ENCODE data around the gene DGKE.

DGKE gene

DNA sequence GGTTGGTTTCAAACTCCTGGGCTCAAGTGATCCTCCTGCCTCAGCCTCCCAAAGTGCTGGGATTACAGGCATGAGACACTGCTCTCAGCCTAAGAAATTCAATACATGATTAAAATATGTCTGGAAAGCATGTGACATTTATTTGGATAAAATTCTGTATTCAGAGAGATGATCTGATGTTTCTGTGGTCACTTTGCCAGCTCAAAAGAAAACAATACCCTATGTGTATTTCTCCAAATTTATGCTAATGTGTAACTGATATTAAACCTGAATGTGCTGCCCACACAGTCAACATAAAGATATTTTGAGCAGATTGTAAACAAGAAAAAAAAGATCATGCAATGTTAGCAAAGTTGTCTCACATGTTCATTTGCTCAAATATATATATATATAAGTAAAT lies 16.9 kb upstream of the DGKE start:
- no peak for DNase-seq

DNA sequence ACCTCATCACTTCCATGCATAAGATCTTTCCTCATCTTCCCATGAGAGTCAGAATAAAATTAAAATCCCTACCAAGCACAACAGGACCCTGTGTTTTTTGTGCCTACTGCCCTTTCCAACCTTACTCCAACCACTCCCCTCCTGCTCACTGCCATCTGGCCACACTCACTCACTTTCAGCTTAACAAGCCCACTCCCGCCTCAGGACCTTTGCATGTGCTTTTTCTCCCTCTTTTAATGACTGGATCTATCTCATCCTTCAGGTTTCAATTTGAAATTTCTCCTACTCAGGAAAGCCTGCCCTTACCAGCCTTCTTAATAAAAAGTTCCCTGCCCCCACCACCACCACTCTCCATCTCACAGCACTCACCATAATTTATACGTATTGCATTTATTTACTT lies 14.9 kb upstream of the DGKE start:
- no peak for DNase-seq

DNA sequence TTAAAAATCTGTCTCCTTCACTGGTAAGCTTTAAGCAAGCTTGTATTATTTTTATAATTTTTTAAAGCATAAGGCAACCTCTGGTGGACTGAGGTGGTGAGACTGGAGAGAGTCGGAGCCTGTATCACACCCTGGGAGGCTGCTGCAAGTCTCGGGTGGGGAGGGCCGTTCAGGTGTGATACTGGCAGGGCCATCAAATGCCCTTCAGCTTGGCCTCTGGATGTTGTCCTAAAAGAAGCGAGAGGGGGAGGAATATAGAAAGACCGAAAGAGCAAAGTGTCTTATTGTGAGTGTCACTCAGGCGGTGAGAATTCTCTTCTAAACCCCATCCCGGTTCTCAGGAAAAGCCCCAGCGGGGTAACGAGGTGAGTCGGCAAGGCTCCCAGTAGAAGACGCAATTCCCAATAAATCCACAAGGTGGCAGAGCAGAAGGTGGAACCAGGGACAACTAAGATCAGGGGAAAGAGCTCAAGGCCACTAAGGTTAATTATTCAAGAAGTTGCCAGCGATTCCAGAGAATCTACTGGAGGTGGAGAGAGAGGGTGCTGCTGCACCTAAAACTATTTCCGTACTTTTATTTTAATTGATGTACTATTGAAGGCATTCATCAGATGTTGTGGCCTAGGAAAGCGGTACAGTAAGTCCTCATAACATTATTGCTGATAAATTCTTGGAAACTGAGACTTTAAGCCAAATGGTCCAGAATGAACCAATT lies 14.4 kb upstream of the DGKE start:
- peak; percentile 89 for DNase-seq

DNA sequence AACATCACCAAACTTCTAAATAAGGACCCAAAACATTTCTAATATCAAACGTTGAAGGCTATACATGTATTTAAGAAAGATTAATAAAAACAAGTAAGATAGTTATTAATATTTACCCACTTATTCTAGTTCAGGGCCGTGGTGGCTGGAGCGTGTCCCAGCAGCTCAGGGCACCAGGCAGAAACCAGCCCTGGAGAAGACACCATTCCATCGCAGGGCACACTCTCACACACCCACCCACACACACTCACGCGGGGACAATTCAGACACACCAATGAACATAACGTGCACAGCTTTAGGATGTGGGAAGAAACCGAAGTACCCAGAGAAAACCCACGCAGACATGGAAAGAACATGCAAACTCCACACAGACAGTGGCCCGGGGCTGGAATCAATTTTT lies 13.7 kb upstream of the DGKE start:
- no peak for DNase-seq

DNA sequence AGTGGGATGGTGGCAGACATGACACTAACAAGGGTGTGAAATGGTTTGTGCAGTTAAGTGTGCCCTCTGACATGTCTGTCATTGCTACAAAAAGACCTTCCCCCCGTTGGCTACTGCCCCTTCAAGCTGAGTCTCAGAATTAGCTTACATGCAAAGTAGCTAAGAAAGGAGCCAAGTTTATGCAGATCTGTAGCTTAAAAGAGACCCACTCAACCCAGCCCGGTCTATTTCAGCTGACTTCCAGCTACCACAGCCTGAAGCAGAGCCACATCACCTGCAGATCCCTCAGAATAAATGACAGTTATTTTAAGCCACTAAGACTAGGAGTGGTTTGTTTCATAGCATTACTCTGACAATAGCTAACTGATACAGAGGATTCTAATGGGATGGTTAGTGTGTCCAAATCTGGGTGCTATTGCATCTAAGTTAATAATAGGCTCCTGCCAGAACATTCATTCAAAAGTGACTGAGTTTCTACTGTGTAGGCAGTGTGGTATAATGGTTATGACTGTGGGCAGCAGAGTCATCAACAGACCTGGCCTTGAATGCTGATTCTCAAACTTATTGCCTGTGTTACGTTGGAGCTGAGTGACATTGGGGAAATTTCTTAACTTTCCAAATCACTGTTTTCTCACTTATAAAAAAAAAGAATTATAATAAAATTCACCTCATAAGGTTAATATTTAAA lies 12.0 kb upstream of the DGKE start:
- no peak for DNase-seq

DNA sequence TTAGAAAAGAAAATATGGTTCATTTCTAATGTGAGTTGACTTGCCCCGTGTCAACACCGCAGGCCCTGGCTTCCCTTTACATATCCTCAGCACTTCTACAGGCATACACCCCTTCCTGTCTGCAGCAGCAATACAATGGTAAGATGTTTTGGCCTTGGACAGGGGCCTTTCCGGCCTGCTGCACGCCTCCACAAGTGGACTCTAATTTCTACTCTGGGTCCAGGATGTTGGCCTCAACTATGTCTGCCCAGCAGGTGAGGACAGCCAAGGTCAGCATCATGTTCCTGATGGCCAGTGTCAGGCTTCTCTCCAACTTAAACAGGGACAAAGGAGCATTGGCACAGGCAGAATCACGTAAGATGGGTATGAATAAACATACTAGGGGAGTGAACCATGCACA lies 11.2 kb upstream of the DGKE start:
- DNase-seq: no peak

DNA sequence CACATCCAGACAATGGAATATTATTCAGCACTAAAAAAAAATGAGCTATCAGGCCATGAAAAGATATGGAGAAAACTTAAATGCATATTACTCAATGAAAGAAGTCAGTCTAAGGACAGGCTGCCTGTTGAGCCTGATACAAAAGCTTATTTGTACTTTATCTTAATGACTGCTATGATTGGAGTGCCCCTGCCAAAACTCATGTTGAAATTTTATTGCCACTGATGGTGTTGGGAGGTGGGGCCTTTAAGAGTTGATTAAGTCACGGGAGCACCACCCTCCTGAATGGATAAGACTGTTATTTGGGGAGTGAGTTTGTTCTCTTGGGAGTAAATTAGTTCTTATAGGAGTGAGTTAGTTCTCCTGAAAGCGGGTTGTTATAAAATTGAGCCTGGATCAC lies 10.1 kb upstream of the DGKE start:
- DNase-seq: no peak

DNA sequence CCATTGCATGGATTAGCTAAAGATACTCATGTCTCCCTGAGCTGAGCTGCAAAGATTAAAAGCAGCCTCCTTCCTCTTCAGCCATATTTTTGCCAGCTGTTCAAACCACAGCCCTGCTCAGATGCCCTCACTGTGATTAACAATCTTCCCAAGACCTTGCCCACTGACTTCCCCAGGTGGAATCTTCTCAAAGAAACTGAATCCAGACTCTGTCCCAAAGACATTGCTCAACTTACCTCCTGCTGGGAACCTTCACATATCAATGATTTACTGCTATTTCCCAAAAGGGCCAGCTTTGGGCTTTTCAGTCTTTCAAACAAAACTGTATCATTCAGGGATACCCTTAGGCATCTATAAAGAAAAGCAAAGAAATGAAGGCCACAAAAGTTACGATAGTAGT lies 9.4 kb upstream of the DGKE start:
- no peak for DNase-seq

DNA sequence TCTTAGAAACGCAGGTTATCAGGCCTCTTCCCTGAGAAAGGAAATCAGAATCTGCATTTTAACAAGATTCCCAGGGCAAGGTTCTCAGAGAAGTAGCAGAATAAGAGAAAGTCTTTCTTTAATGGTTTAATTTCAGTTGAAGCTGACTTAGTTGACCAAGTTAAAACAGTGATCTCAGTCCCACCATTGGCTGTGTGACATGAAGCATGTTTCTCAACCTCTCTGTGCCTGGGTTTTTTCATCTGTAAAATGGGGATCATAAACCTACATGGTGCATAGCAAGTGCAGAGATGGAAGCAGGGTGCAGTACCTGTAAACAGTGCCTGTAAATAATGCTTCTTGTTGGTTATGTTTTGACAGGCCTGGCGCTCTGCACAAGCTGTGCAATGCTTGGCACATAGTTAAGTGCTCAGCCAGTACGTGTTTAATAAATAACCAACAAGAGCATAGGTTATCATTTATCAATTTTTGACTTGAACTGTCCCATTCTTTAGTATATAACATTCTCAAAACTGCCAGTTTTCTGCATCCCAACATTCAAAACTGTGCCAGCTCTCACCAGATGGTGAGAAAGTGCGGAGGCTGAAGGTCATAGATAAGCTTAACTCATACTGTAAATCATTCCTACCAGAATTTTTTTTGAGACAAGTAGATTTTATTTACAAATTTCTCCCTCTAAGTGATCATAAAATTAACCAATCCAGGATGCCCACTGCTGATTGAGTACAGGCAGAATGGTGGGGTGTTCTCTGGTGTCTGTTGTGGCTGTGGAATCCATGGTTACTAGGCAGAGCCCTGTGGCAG lies 7.1 kb upstream of the DGKE start:
- DNase-seq: no peak

DNA sequence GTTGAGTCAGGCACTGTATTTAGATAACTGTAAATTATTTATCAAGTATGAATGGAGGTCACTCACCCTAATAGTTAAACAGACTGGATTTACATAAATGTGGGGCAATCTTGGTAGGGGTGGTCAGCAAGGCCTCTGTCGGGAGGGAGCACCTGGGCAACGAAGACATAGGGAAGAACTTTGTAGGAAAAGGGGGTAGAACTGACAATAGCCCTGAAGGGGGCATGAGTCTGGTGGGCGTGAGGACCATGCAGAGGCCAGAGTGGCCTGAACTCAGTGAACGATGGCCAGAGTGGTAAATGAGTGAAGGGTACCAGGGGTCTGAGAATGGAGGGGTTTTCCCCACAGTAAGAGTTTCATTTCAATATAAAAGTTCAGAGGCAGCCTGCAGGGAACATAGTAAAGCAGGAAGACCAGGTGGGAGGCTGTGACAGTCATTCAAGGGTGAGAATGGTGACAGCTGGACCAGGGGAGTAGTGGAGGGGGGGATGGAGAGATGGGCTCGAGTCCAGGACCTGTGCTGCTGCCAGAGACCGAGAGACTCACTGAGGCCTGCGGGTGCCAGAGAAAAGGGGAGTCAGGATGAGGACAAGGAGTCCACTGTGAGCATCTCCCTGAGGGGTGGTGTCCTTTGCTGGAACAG lies 3.1 kb upstream of the DGKE start:
- no peak for DNase-seq

DNA sequence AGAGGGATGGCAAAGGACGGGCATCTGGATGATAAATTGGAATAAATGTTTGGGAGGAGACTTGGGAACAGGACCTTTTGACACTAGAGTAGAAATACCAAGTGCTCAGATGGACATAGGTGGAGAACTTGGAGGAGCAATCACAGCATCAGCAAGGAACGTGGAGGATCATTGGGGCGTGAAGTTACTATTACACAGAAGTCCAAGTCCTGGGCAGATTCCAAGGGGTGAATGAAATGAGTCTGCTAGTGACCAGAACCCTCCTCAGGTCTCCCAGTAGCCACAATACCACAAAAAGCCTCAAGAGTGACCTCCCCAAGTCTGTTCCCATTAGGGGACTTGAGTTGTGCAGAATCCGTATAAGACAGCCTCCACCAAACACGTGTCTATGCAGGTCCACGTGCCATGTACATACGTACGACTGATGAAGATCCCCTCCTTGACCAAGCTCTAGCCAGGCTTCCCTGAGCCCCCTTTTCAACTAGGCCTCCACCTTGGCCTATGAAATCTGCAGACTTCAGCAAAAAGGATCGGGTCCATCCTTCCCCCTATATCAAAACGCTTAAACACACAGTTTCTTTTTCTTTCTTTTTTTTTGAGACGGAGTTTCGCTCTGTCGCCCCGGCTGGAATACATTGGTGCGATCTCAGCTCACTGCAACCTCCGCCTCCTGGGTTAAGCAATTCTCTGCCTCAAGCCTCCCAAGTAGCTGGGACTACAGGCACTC lies 2.4 kb upstream of the DGKE start:
- DNase-seq: no peak

DNA sequence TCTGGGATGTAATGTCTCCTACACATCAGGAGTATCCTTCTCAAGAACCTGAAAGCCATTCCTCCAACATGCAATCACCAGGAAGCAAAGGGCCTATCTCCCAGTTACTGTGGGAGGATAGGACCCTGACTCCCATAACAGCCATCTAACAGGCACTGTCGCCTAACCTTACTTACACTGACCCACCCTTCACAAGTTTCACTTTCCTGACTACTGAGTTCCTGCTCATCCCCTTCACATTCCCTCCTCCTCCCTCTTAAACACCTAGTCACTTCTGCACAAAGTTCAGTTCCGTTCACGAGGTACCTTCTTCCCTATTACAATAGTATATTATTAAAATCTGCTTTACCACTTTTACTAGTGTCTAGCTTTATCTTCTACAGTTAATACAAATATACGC lies 1.5 kb upstream of the DGKE start:
- DNase-seq: no peak

DNA sequence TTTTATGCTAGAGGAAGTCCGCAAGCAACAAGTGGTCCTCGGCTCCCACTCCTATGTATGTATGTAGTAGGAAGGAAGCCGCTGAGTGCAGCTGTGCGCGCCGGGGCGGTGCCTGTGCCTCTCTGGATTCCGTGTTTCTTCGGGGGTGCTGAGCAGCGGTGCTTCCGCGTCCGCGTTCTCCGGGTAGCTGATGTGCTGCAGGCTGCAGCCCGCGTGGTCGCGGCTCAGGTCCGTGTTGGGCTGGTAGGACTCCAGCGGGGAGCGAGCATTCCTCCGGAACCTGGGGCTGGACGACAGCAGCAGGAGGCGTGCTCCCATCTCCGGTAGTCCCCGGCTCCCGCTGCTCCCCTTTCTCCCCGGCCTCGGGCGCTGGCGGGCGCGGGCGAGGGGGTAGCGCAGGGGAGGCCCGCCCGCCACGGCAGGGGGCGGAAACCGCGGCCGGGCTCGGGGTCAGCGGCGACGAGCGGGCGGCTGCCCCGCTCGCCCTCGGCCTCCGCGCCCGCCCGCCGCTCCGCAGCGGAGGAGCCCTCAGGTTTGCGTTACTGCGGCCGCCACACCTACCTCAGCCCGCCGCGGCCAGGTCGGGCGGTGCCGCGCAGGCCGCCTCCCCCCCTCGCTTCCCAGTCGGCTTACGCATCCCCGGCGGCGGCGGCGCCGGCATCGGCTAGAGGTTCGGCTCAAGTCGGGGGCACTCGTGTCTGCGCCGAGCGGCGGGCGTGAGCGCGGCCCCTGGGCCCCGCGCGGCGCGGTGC lies 718 bp upstream of the DGKE start:
- peak; percentile 74 for DNase-seq

DNA sequence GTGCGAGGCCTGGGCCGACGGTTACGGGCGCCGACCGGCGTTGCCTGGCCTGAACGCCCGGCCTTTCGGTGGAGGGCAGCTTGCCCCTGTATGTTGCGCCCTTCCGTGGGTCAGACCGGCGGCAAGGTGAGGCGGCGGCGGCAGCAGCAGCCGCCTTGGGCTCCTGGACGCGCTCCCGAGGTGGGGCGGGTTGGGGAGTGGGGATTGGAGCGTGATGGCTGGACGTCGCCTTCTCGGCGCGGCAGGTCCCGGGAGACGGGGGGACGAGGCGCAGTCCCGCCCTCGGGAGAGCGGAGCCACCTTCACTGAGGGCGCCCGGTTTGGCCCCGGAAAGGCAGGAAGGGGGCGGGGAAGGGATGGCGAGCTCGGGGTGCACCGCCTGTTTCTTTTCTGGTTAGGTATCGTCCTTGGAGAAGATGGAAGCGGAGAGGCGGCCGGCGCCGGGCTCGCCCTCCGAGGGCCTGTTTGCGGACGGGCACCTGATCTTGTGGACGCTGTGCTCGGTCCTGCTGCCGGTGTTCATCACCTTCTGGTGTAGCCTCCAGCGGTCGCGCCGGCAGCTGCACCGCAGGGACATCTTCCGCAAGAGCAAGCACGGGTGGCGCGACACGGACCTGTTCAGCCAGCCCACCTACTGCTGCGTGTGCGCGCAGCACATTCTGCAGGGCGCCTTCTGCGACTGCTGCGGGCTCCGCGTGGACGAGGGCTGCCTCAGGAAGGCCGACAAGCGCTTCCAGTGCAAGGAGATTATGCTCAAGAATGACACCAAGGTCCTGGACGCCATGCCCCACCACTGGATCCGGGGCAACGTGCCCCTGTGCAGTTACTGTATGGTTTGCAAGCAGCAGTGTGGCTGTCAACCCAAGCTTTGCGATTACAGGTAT lies 671 bp downstream of the DGKE start:
- peak; percentile 77 for DNase-seq

DNA sequence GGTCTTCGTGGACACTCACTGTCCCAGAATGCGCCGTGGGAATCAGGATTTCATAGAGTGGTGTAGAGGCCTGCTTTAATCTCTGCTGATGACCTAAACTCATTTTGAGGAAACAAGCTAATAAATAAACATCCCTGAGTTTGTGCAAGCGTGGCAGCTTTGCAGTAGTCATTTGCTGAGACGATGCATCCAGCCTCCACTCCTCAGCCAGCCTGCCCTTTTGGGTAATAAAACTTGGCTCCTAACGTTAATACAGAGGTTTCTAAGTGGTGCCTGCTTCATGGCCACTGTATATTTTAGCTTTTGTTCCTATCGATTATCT lies 1.3 kb downstream of the DGKE start:
- no peak for DNase-seq

DNA sequence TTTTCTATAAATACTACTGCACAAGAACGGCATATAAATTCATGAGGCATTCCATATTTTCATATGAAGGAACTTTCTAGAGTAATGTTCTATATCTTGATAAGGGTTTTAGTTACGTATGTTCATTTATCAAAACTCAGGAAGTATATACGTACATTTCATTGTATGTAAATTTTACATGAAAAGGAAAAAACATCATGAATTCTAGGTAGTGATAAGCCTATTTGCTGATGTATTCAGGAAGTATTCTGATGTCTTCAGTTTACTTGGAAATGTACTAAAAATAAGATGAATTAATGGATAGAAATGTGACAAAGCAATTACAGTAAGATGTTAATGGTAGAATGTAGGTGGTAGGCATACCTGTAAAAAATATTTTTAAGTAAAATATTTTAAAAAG lies 4.7 kb downstream of the DGKE start:
- DNase-seq: no peak

DNA sequence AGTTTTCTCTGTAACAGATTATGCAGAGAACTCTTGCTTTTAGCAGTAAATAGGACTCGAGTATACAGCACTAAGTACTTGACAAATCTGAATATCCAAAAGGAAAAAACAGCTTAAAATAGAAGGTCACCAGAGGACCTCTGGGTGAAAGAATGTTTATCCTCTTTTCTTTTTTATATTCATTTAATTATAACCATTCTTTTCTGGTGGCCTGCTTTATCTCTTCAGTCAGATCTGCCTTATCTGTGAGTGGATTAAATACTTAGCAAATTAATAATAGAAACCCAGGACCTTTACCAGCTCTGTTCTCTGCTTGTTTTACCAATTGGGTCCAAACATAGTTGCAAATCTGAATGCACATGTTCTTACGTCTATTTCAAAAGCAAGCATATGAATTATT lies 8.6 kb downstream of the DGKE start:
- no peak for DNase-seq

DNA sequence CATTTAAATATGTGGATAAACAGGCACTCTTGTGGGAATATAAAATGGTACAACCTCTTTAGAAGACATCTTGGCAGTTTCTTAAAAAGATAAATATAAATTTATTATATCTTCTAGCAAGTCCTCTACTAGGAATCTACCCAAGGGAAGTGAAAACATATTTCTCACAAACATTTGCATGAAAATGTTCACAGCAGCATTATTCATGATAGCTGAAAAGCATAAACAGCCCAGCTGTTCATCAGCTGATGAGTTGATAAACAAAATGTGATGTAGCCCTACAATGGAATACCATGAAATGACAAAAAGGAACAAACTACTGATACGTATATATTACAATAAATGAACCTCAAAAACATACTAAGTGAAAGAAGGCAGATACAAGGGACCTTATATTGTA lies 12.0 kb downstream of the DGKE start:
- DNase-seq: no peak

DNA sequence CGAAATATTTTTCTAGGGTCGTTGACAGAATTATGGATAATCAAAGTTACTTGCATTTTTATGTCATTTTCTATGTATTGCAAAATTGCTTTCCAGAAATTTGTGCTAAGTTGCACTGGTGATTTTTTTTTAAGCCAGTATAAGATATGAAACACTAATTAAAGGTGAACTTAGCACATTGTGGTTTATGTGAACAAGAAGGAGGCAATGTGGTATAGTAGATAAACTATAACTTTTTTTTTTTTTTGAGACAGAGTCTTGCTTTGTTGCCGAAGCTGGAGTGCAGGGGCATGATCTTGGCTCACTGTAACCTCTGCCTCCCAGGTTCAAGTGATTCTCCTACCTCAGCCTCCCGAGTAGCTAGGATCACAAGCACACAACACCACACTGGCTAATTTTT lies 13.2 kb downstream of the DGKE start:
- DNase-seq: no peak

DNA sequence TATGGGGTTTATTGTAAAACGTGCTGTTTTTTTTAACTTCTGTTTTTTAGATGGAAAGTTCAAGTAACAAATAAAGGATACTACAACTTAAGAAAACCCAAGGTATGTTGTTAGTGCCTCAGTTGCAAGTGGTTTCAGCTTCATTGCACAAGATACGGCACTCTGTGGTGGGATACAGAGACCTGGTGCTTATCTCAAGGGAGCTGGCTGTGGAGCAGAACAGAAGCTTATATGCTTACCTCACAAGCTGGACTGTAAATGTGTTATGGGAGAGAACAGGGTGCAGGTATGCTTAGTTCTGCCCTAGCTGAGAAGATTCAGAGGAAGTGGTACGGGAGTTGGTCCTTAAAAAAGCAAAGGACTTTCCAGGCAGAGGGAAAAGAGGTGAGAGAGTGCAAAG lies 15.2 kb downstream of the DGKE start:
- no peak for DNase-seq

DNA sequence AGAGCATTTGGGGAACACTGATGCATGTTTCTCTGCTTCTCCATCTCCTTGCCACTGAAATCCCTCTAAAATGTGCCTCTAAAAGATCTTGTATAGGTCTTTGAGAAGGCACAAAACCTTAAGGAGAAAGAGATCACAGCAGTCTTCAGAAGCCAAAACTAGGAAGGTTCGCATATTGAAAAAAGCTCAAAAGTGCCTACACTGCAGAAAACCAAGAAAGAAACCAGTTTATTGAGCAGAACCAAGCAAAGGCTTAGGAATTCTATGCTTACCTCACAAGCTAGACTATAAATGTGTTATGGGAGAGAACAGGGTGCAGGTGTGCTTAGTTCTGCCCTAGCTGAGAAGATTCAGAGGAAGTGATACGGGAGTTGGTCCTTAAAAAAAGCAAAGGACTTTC lies 16.6 kb downstream of the DGKE start:
- DNase-seq: no peak

Data from eye (tissue), 1 donor.